H1 (cell line): ENCODE results near the gene EML5. TPM values are rescaled to one million over a fixed set of nuclear protein-coding genes. Genes with fewer than 3 reads are reported as not detected.

Experiments used
- CTCF ChIA-PET: fragments of 300-600 bp; sonication (Branson Sonifier 250); formaldehyde crosslinking; loops from one replicate; lab custom pipeline; 2021; ENCODE audit not compliant: partially characterized antibody; lab: Charles Lee
- POLR2A ChIA-PET: fragments of 300-600 bp; sonication (Branson Sonifier 250); formaldehyde crosslinking; loops from one replicate; lab custom pipeline; 2021; ENCODE audit warnings: inconsistent platforms; ENCODE audit not compliant: partially characterized antibody; lab: Charles Lee
- DNase-seq, 2 experiments: peaks; one replicate each; pipeline versions ENCODE4 v3.0.0 to v3.0.0-alpha.2; 2010 to 2022; ENCODE audit warnings: low spot score in 2 of 2, low read depth in 1 of 2, mixed read lengths in 1 of 2
- FAIRE-seq: peaks from 2 replicates; lab custom pipeline; 2011; peaks lifted over from hg19 to GRCh38; lab: Jason Lieb, UNC
- H2AFZ ChIP-seq: 2 replicates; pipeline ENCODE4 v1.8.1; 2012; ENCODE audit warnings: low read length, inconsistent platforms
- H2AK5ac ChIP-seq: 2 replicates; pipeline ENCODE4 v1.6.1; 2013; ENCODE audit warnings: low read depth, low read length
- H2BK120ac ChIP-seq: replicated peaks from 2 replicates; pipeline ENCODE3; 2013; ENCODE audit warnings: low read depth, low read length, inconsistent platforms
- H2BK12ac ChIP-seq: 2 replicates; pipeline ENCODE4 v1.6.1; 2013; ENCODE audit warnings: low read depth, low read length
- H2BK15ac ChIP-seq: 2 replicates; pipeline ENCODE4 v1.6.1; 2013; ENCODE audit warnings: low read length
- H2BK20ac ChIP-seq: 2 replicates; pipeline ENCODE4 v1.6.1; 2013; ENCODE audit warnings: low read length
- H2BK5ac ChIP-seq: 2 replicates; pipeline ENCODE4 v1.6.1; 2013; ENCODE audit warnings: low read depth, low read length
- H3K14ac ChIP-seq: 2 replicates; pipeline ENCODE4 v1.6.1; 2013; ENCODE audit warnings: inconsistent platforms; ENCODE audit not compliant: insufficient read length
- H3K18ac ChIP-seq: 2 replicates; pipeline ENCODE4 v1.6.1; 2013; ENCODE audit warnings: low read length; ENCODE audit errors: extremely low read depth
- H3K23ac ChIP-seq: 2 replicates; pipeline ENCODE4 v1.6.1; 2013; ENCODE audit warnings: inconsistent platforms; ENCODE audit not compliant: insufficient read length
- H3K23me2 ChIP-seq: 2 replicates; pipeline ENCODE4 v1.6.1; 2013; ENCODE audit warnings: low read depth, low read length
- H3K27ac ChIP-seq: 2 replicates; pipeline ENCODE4 v1.6.1; 2011; ENCODE audit warnings: low read depth, low read length, inconsistent platforms
- H3K27me3 ChIP-seq, 4 experiments: replicated peaks in 1 of 4; 1 replicate in 1 of 4; 2 replicates in 3 of 4; pipeline versions ENCODE4 v1.6.1 to v1.8.1; 2011 to 2013; ENCODE audit warnings: low read length in 3 of 4, mild to moderate bottlenecking in 3 of 4, inconsistent platforms in 2 of 4, mixed read lengths in 2 of 4, moderate library complexity in 1 of 4; ENCODE audit not compliant: control insufficient read depth in 3 of 4, insufficient read depth in 3 of 4; ENCODE audit errors: extremely low read depth in 1 of 4
- H3K36me3 ChIP-seq, 4 experiments: 2 replicates each; pipeline versions ENCODE4 v1.6.1 to v1.8.1; 2011 to 2013; ENCODE audit warnings: mild to moderate bottlenecking in 4 of 4, low read length in 3 of 4, moderate library complexity in 2 of 4, control low read depth in 1 of 4, inconsistent platforms in 1 of 4; ENCODE audit not compliant: insufficient read depth in 4 of 4, control insufficient read depth in 2 of 4
- H3K4ac ChIP-seq: replicated peaks from 2 replicates; pipeline ENCODE3; 2013; ENCODE audit warnings: low read length, low read depth, mixed read lengths, inconsistent platforms; ENCODE audit not compliant: insufficient read length
- H3K4me1 ChIP-seq, 4 experiments: replicated peaks in 1 of 4; 1 replicate in 1 of 4; 2 replicates in 3 of 4; pipeline versions ENCODE4 v1.6.1 to v1.8.1; 2011 to 2013; ENCODE audit warnings: low read length in 3 of 4, inconsistent platforms in 2 of 4, mixed read lengths in 1 of 4; ENCODE audit not compliant: insufficient read depth in 4 of 4, control insufficient read depth in 3 of 4
- H3K4me2 ChIP-seq, 2 experiments: 2 replicates each; pipeline versions ENCODE4 v1.6.1 to v1.8.1; 2011 to 2013; ENCODE audit warnings: low read depth in 2 of 2, low read length in 2 of 2, control low read depth in 1 of 2, inconsistent platforms in 1 of 2, mild to moderate bottlenecking in 1 of 2; ENCODE audit not compliant: insufficient read depth in 1 of 2
- H3K4me3 ChIP-seq, 4 experiments: fragments of 200-600, 300-600 bp in 1 of 4; sonication (generic), shearing (Covaris generic), sonication (Bioruptor Twin) in 1 of 4; 2 replicates each; pipeline versions ENCODE4 v1.5.1 to v1.8.1; 2011 to 2016; ENCODE audit warnings: low read length in 4 of 4, low read depth in 3 of 4, control low read depth in 2 of 4, inconsistent platforms in 2 of 4, mild to moderate bottlenecking in 2 of 4, mixed read lengths in 1 of 4, moderate library complexity in 1 of 4; ENCODE audit not compliant: insufficient read depth in 2 of 4; ENCODE audit errors: extremely low read depth in 1 of 4
- H3K56ac ChIP-seq: replicated peaks from 2 replicates; pipeline ENCODE3; 2013; ENCODE audit warnings: low read depth, mild to moderate bottlenecking, mixed read lengths, low read length, inconsistent platforms; ENCODE audit not compliant: insufficient read length
- H3K79me1 ChIP-seq: 2 replicates; pipeline ENCODE4 v1.6.1; 2013; ENCODE audit warnings: low read depth, low read length, control low read depth
- H3K79me2 ChIP-seq, 2 experiments: 2 replicates each; pipeline versions ENCODE4 v1.6.1 to v1.8.1; 2012 to 2013; ENCODE audit warnings: low read length in 2 of 2, mild to moderate bottlenecking in 2 of 2, inconsistent platforms in 1 of 2; ENCODE audit not compliant: insufficient read depth in 2 of 2, control insufficient read depth in 1 of 2
- H3K9ac ChIP-seq, 4 experiments: replicated peaks in 1 of 4; 1 replicate in 1 of 4; 2 replicates in 3 of 4; pipeline versions ENCODE4 v1.6.1 to v1.8.1; 2011 to 2013; ENCODE audit warnings: low read depth in 3 of 4, low read length in 3 of 4, control low read depth in 2 of 4, mild to moderate bottlenecking in 2 of 4, moderate library complexity in 2 of 4, inconsistent platforms in 1 of 4; ENCODE audit errors: extremely low read depth in 1 of 4
- H3K9me3 ChIP-seq, 2 experiments: 2 replicates each; pipeline versions ENCODE4 v1.6.1 to v1.8.1; 2012 to 2013; ENCODE audit warnings: mild to moderate bottlenecking in 2 of 2, moderate library complexity in 2 of 2, control low read depth in 1 of 2, inconsistent platforms in 1 of 2, low read depth in 1 of 2, low read length in 1 of 2, mixed read lengths in 1 of 2; ENCODE audit not compliant: insufficient read depth in 2 of 2
- H4K20me1 ChIP-seq, 2 experiments: replicated peaks in 1 of 2; 2 replicates each; pipeline versions ENCODE3 to v1.8.1; 2011 to 2013; ENCODE audit warnings: inconsistent platforms in 2 of 2, low read length in 2 of 2, mild to moderate bottlenecking in 1 of 2; ENCODE audit not compliant: insufficient read depth in 2 of 2, control insufficient read depth in 1 of 2
- H4K5ac ChIP-seq: 2 replicates; pipeline ENCODE4 v1.6.1; 2013; ENCODE audit warnings: low read length, low read depth, mixed read lengths, inconsistent platforms; ENCODE audit not compliant: insufficient read length
- H4K8ac ChIP-seq: 2 replicates; pipeline ENCODE4 v1.8.0; 2013; ENCODE audit warnings: mild to moderate bottlenecking, moderate library complexity, low read length, inconsistent platforms; ENCODE audit not compliant: insufficient read depth; ENCODE audit errors: extremely low read depth
- H4K91ac ChIP-seq: replicated peaks from 2 replicates; pipeline ENCODE3; 2013; ENCODE audit warnings: low read length, mixed read lengths, inconsistent platforms; ENCODE audit not compliant: insufficient read length
- BRCA1 ChIP-seq: IDR thresholded peaks from 2 replicates; pipeline ENCODE4 v1.6.1; 2012; ENCODE audit warnings: low read depth, low read length, improper control_type of control experiment
- CBX5 ChIP-seq: fragments of 300-800, 300-1000 bp; sonication (generic); IDR thresholded peaks from 2 replicates; pipeline ENCODE4 v1.7.1; 2016; ENCODE audit warnings: antibody characterized with exemption, low read length, low read depth
- GTF2F1 ChIP-seq: IDR thresholded peaks from 2 replicates; pipeline ENCODE4 v1.6.1; 2012; ENCODE audit warnings: low read depth, low read length, improper control_type of control experiment, borderline replicate concordance
- HDAC2 ChIP-seq, 2 experiments: fragments of 300-600 bp in 1 of 2; sonication (generic) in 1 of 2; IDR thresholded peaks; 2 replicates each; pipeline ENCODE4 v1.6.1; 2011 to 2012; ENCODE audit warnings: low read depth in 2 of 2, low read length in 2 of 2, mild to moderate bottlenecking in 2 of 2, moderate library complexity in 2 of 2, borderline replicate concordance in 1 of 2, inconsistent platforms in 1 of 2
- HDAC6 ChIP-seq: IDR thresholded peaks from one replicate; pipeline ENCODE4 v1.7.1; 2012; ENCODE audit warnings: low read depth, mild to moderate bottlenecking, inconsistent platforms, low read length, moderate library complexity
- JUND ChIP-seq: IDR thresholded peaks from 2 replicates; pipeline ENCODE4 v1.6.1; 2011; ENCODE audit warnings: mild to moderate bottlenecking, improper control_type of control experiment, low read length
- NRF1 ChIP-seq: IDR thresholded peaks from 2 replicates; pipeline ENCODE4 v1.6.1; 2011; ENCODE audit warnings: mild to moderate bottlenecking, low read depth, low read length, improper control_type of control experiment
- SAP30 ChIP-seq: fragments of 300-600 bp; sonication (generic); IDR thresholded peaks from 2 replicates; pipeline ENCODE4 v1.7.1; 2012; ENCODE audit warnings: low read length, moderate library complexity, mild to moderate bottlenecking, inconsistent platforms; ENCODE audit not compliant: insufficient read depth, insufficient replicate concordance
- SP1 ChIP-seq: IDR thresholded peaks from 2 replicates; pipeline ENCODE4 v1.6.1; 2011; ENCODE audit warnings: low read depth, low read length
- SUZ12 ChIP-seq: fragments of 200-600 bp; sonication (generic); IDR thresholded peaks from 2 replicates; pipeline ENCODE4 v1.6.1; 2012; ENCODE audit warnings: mild to moderate bottlenecking, inconsistent platforms, low read length, moderate library complexity, mixed read lengths
- TAF7 ChIP-seq: optimal IDR thresholded peaks from 2 replicates; pipeline ENCODE3; 2011; ENCODE audit warnings: low read depth, mild to moderate bottlenecking, inconsistent platforms, low read length, moderate library complexity, borderline replicate concordance
- ZNF274 ChIP-seq: IDR thresholded peaks from 2 replicates; pipeline ENCODE4 v1.7.0; 2012; ENCODE audit warnings: low read length, borderline replicate concordance; ENCODE audit errors: extremely low read depth
- polyA plus RNA-seq, 7 experiments: library from polyadenylated mRNA; depleted of rRNA in 3 of 7; stranded (reverse) in 5 of 7; unstranded in 2 of 7; fragments of >200 nt in 5 of 7; fragments of 200-250 nt in 2 of 7; gene quantifications; 1 replicate in 5 of 7; 2 replicates in 1 of 7; 4 replicates in 1 of 7; pipeline versions ENCODE4 v1.2.1 to v1.2.3, GENCODE V29; 2011 to 2013; ENCODE audit warnings: missing spikeins in 2 of 7, mixed read lengths in 2 of 7
- total RNA-seq: library from RNA; stranded (reverse); fragmentation: NEBNext Ultra II Directional; extraction: Animal tissue kit (Norgen Biotek cat#: 25700); gene quantifications from 2 replicates; pipeline ENCODE4 v1.2.1, GENCODE V29; 2021

Gene EML5
- total and polyA plus RNA-seq, 2 of the 8 experiments (the other 6 are each of a cell fraction or from before 2014, with no cell fraction given), result 0.39 to 0.88 TPM

DNA sequence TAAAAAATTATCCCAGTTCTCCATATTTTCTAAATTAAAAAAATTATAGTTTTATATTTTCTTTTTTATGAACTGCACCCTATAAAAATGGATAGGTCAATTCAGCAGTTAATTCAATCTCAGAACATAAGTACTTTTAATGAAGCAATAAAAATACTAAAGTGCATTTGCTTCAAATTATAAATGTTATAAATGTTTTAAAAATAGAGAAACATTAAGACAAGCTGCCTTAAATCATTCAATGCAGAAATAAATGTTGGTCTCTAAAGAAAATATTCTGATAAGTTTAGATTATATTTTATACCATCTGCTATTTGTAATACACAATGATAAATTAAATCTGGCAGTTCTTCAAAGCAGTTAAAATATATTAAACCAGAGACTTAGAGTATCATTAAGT, 164.3 kb downstream of the EML5 start:
- no peak overlapping the region for H3K9ac ChIP-seq
- no peak overlapping the region for H2AFZ ChIP-seq
- no peak overlapping the region for H2BK120ac ChIP-seq
- H2BK12ac ChIP-seq, result no peak overlapping the region
- no peak overlapping the region for H4K8ac ChIP-seq
- no peak overlapping the region for H4K5ac ChIP-seq
- no peak overlapping the region for H2BK20ac ChIP-seq
- no peak overlapping the region for H3K4ac ChIP-seq
- H3K18ac ChIP-seq, result no peak overlapping the region
- H3K14ac ChIP-seq, result no peak overlapping the region
- no peaks in the 10 kb centered on the region for H3K27me3 ChIP-seq
- no peaks in the 10 kb centered on the region for H3K79me1 ChIP-seq
- no peak overlapping the region for H3K23ac ChIP-seq
- no peaks in the 10 kb centered on the region for H3K36me3 ChIP-seq
- ChIA-PET CTCF (interaction anchor here (1.5 kb wide), 1 partner anchor 39 kb away, joined by 3 read pairs; no protein-coding TSS in a partner anchor), POLR2A (interaction anchor here (0.6 to 1.2 kb wide), 2 partner anchors 10 to 384 kb away, joined by 3 to 5 read pairs; no protein-coding TSS in a partner anchor)
- no peaks in the 10 kb centered on the region for H4K20me1 ChIP-seq
- no peak overlapping the region for H3K27ac ChIP-seq
- no peak for TF ChIP-seq CBX5
- TF ChIP-seq SUZ12, result no peak
- no peak for TF ChIP-seq HDAC2 (IDR thresholded peaks at IDR 0.05; ENCODE audit: borderline replicate concordance in 1 of 2, low read depth in 2 of 2, low read length in 2 of 2)
- no peak for TF ChIP-seq NRF1
- TF ChIP-seq BRCA1, result no peak
- TF ChIP-seq TAF7, result no peak
- no peak for TF ChIP-seq GTF2F1
- TF ChIP-seq JUND, result no peak
- no peak for TF ChIP-seq HDAC6
- TF ChIP-seq ZNF274, result no peak
- TF ChIP-seq SP1, result no peak
- no peak for TF ChIP-seq SAP30
- H3K56ac ChIP-seq, result no peak overlapping the region
- H3K79me2 ChIP-seq, result no peaks in the 10 kb centered on the region
- DNase-seq, result no peak
- no peak overlapping the region for H2AK5ac ChIP-seq
- H3K4me1 ChIP-seq, result no peaks in the 10 kb centered on the region
- H4K91ac ChIP-seq, result no peak overlapping the region
- H3K4me3 ChIP-seq, result no peak overlapping the region
- no peak overlapping the region for H2BK15ac ChIP-seq
- no peak for FAIRE-seq
- no peak overlapping the region for H2BK5ac ChIP-seq
- H3K4me2 ChIP-seq, result no peak overlapping the region
- no peaks in the 10 kb centered on the region; the same call in 1 of the 2 replicates for H3K23me2 ChIP-seq
- H3K9me3 ChIP-seq, result no peaks in the 10 kb centered on the region
